GM23338 (cell line): ENCODE data around the gene ANKRD44.

Experiments used
- CTCF ChIP-seq, 2 experiments: fragments of 200-600 bp in 1 of 2; sonication (generic) in 1 of 2; conservative IDR thresholded peaks; 2 replicates each; pipeline versions ENCODE4 v1.5.1 to v1.6.1; 2016 to 2017; ENCODE audit warnings: antibody characterized with exemption in 2 of 2, low read depth in 2 of 2, mild to moderate bottlenecking in 2 of 2, moderate library complexity in 1 of 2
- EZH2 ChIP-seq: fragments of 200-600 bp; sonication (generic); IDR thresholded peaks from one replicate; pipeline ENCODE4 v1.8.0; 2017; ENCODE audit warnings: antibody characterized with exemption, mild to moderate bottlenecking, low read depth; ENCODE audit not compliant: unreplicated experiment
- EZH2phosphoT487 ChIP-seq: fragments of 200-600 bp; sonication (generic); IDR thresholded peaks from one replicate; pipeline ENCODE4 v1.8.1; 2018; ENCODE audit warnings: antibody characterized with exemption; ENCODE audit not compliant: unreplicated experiment
- POLR2AphosphoS5 ChIP-seq: IDR thresholded peaks from 2 replicates; pipeline ENCODE4 v1.6.1; 2016; ENCODE audit warnings: antibody characterized with exemption, low read depth
- REST ChIP-seq: IDR thresholded peaks from one replicate; pipeline ENCODE4 v1.6.1; 2018; ENCODE audit warnings: antibody characterized with exemption; ENCODE audit not compliant: unreplicated experiment
- STAT1 ChIP-seq: IDR thresholded peaks from one replicate; pipeline ENCODE4 v1.6.1; 2016; ENCODE audit warnings: antibody characterized with exemption; ENCODE audit not compliant: unreplicated experiment
- ZNF114 ChIP-seq: fragments of 250-450 bp; sonication (Bioruptor Pico); IDR thresholded peaks from 2 replicates; pipeline ENCODE4 v1.5.0; 2020; ENCODE audit warnings: mild to moderate bottlenecking, moderate library complexity
- ZNF462 ChIP-seq: fragments of 250-450 bp; sonication (Bioruptor Pico); IDR thresholded peaks from 2 replicates; pipeline ENCODE4 v1.5.0; 2020; ENCODE audit warnings: mild to moderate bottlenecking, moderate library complexity

GRCh38 chr2:197171582-197171981, 139.0 kb downstream of the ANKRD44 start:
- no peak for TF ChIP-seq CTCF (conservative IDR thresholded peaks at IDR 0.05; ENCODE audit: low read depth in 2 of 2)
- no peak for TF ChIP-seq EZH2
- TF ChIP-seq EZH2phosphoT487: no peak
- no peak for TF ChIP-seq REST
- no peak for TF ChIP-seq POLR2AphosphoS5
- no peak for TF ChIP-seq ZNF114 (CRISPR knock-in tag)
- TF ChIP-seq STAT1: no peak
- TF ChIP-seq ZNF462 (CRISPR knock-in tag): no peak
